Neural progenitor cell (in vitro differentiated cells): ENCODE results near the gene KCNE4. TPM values are rescaled to one million over a fixed set of nuclear protein-coding genes. Genes with fewer than 3 reads are reported as not detected.

ENCODE experiments used
- DNase-seq: peaks from one replicate; pipeline ENCODE4 v3.0.0-alpha.2; 2016; ENCODE audit warnings: low spot score
- H2AFZ ChIP-seq: fragments of 200-600 bp; sonication (generic); replicated peaks from 2 replicates; pipeline ENCODE4 v1.6.1; 2016; ENCODE audit warnings: antibody characterized with exemption
- H3F3A ChIP-seq: fragments of 200-600 bp; sonication (generic); 2 replicates; pipeline ENCODE4 v1.6.1; 2016; ENCODE audit warnings: antibody characterized with exemption, low read depth
- H3K27ac ChIP-seq: fragments of 200-600 bp; sonication (generic); 2 replicates; pipeline ENCODE4 v1.5.1; 2016; ENCODE audit warnings: mild to moderate bottlenecking
- H3K27me3 ChIP-seq: fragments of 200-600 bp; sonication (generic); 2 replicates; pipeline ENCODE4 v1.6.1; 2016; ENCODE audit warnings: mild to moderate bottlenecking, moderate library complexity
- H3K36me3 ChIP-seq: fragments of 200-600 bp; sonication (generic); 2 replicates; pipeline ENCODE4 v1.5.1; 2016
- H3K4me1 ChIP-seq: fragments of 200-600 bp; sonication (generic); 2 replicates; pipeline ENCODE4 v1.6.1; 2016; ENCODE audit warnings: mixed run types
- H3K4me2 ChIP-seq: fragments of 200-600 bp; sonication (generic); 2 replicates; pipeline ENCODE4 v1.6.1; 2016
- H3K4me3 ChIP-seq: fragments of 200-600 bp; sonication (generic); 2 replicates; pipeline ENCODE4 v1.5.1; 2016
- H3K79me2 ChIP-seq: fragments of 200-600 bp; sonication (generic); 2 replicates; pipeline ENCODE4 v1.6.1; 2016; ENCODE audit warnings: low read depth
- H3K9ac ChIP-seq: fragments of 200-600 bp; sonication (generic); 2 replicates; pipeline ENCODE4 v1.6.1; 2016
- H3K9me3 ChIP-seq: fragments of 200-600 bp; sonication (generic); 2 replicates; pipeline ENCODE4 v1.5.1; 2016; ENCODE audit warnings: low read depth
- H4K20me1 ChIP-seq: fragments of 200-600 bp; sonication (generic); 2 replicates; pipeline ENCODE4 v1.6.1; 2016; ENCODE audit warnings: low read depth
- H3K27ac Mint-ChIP-seq: 3 replicates; pipeline ENCODE4 v1.8.0; 2021; ENCODE audit warnings: mixed read lengths
- H3K27me3 Mint-ChIP-seq: 2 replicates; pipeline ENCODE4 v1.8.0; 2022; ENCODE audit warnings: low read depth, mild to moderate bottlenecking, inconsistent platforms, moderate library complexity, mixed read lengths; ENCODE audit not compliant: insufficient read depth
- H3K36me3 Mint-ChIP-seq: 3 replicates; pipeline ENCODE4 v1.8.0; 2021; ENCODE audit warnings: mixed read lengths
- H3K4me1 Mint-ChIP-seq: 3 replicates; pipeline ENCODE4 v1.8.0; 2021; ENCODE audit warnings: mixed read lengths
- H3K4me3 Mint-ChIP-seq: 3 replicates; pipeline ENCODE4 v1.8.0; 2021; ENCODE audit warnings: mild to moderate bottlenecking, moderate library complexity, mixed read lengths
- H3K9me3 Mint-ChIP-seq: 3 replicates; pipeline ENCODE4 v1.8.0; 2020; ENCODE audit warnings: mixed read lengths
- CTCF ChIP-seq: fragments of 200-600 bp; sonication (generic); IDR thresholded peaks from 2 replicates; pipeline ENCODE4 v1.5.1; 2017; ENCODE audit warnings: antibody characterized with exemption, mild to moderate bottlenecking
- EZH2 ChIP-seq: fragments of 200-600 bp; sonication (generic); IDR thresholded peaks from 2 replicates; pipeline ENCODE4 v1.6.1; 2017; ENCODE audit warnings: antibody characterized with exemption, mild to moderate bottlenecking, moderate library complexity
- EZH2phosphoT487 ChIP-seq: fragments of 200-600 bp; sonication (generic); IDR thresholded peaks from 2 replicates; pipeline ENCODE4 v1.6.1; 2017; ENCODE audit warnings: antibody characterized with exemption
- total RNA-seq: library from RNA; depleted of rRNA; stranded (reverse); fragments of >200 nt; gene quantifications from 2 replicates; pipeline ENCODE4 v1.2.3, GENCODE V29; 2015; ENCODE audit warnings: low replicate concordance

KCNE4 gene
- total RNA-seq, 1 donor from 2014 or later = not detected

DNA sequence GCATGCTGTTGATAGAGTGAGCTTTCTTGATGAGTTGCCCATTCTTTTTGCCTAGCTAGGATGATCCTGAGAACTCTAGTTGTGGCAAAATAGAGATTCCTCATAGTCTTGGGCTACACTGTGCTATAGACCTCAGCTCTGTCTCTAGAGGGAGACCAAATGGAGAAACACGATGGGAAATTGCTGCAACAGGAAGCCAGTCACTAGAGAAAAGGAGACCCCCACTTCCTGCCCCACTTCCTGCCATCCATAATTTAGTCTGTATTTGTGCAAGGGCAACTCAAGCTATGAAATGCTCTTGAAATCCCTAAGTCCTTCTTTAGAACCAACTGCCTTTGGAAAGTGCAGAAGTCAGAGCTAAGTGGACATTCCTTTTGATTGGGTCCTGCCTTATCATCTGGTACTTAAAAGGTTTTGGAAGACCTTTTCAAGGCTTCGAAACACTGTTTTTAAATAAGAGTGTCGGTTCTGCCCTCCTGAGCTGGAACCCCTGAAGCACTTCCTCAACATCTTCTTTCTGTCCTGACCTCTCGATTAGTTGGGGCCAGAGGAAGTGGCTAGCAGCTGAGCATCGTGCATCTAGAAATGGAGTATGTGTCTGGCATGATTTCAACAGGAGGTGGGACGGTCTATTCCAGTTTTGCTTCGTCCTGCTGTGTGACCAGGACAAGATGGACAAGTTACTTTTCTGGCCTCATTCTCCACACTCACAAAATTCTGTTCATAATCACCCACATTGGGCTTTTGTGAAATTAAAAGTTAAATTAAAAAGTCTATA is 8.6 kb upstream of the KCNE4 start:
- Histone ChIP-seq H3K4me1 (peaks cover 8% of the 10 kb centered on the region), H3K9ac (no peak overlapping the region), H4K20me1 (no peaks in the 10 kb centered on the region), H3K4me2 (no peak overlapping the region), H3F3A (peaks cover 8% of the 10 kb centered on the region), H2AFZ (no peak overlapping the region), H3K36me3 (no peaks in the 10 kb centered on the region), H3K79me2 (no peaks in the 10 kb centered on the region), H3K9me3 (no peaks in the 10 kb centered on the region), H3K27ac (no peak overlapping the region), H3K27me3 (no peaks in the 10 kb centered on the region), H3K4me3 (no peak overlapping the region)
- TF ChIP-seq EZH2 (no peak), CTCF (no peak), EZH2phosphoT487 (no peak)
- Mint-ChIP-seq H3K4me1 (peaks cover 30% of the 10 kb centered on the region), H3K9me3 (no peaks in the 10 kb centered on the region), H3K36me3 (no peaks in the 10 kb centered on the region), H3K27ac (no peak overlapping the region), H3K4me3 (no peak overlapping the region), H3K27me3 (peaks cover 2% of the 10 kb centered on the region)
- no peak for DNase-seq

GRCh38 chr2:223044092-223044836 is 7.7 kb upstream of the KCNE4 start:
- no peaks in the 10 kb centered on the region for H4K20me1 ChIP-seq
- no peak overlapping the region for H3K27ac Mint-ChIP-seq
- H3K4me3 ChIP-seq = no peak overlapping the region
- H3K9ac ChIP-seq = no peak overlapping the region
- no peak overlapping the region for H3K4me3 Mint-ChIP-seq
- peaks cover 25% of the 10 kb centered on the region for H3K4me1 Mint-ChIP-seq
- no peak overlapping the region for H3K27ac ChIP-seq
- no peaks in the 10 kb centered on the region for H3K36me3 Mint-ChIP-seq
- no peak for DNase-seq
- no peak overlapping the region for H3K4me2 ChIP-seq
- no peaks in the 10 kb centered on the region for H3K79me2 ChIP-seq
- no peak overlapping the region for H2AFZ ChIP-seq
- TF ChIP-seq CTCF (no peak), EZH2phosphoT487 (no peak), EZH2 (no peak)
- H3F3A ChIP-seq = no peaks in the 10 kb centered on the region
- H3K9me3 ChIP-seq = no peaks in the 10 kb centered on the region
- peaks cover 2% of the 10 kb centered on the region for H3K27me3 Mint-ChIP-seq
- no peaks in the 10 kb centered on the region for H3K36me3 ChIP-seq
- H3K9me3 Mint-ChIP-seq = no peaks in the 10 kb centered on the region
- H3K4me1 ChIP-seq = no peaks in the 10 kb centered on the region
- H3K27me3 ChIP-seq = no peaks in the 10 kb centered on the region

DNA sequence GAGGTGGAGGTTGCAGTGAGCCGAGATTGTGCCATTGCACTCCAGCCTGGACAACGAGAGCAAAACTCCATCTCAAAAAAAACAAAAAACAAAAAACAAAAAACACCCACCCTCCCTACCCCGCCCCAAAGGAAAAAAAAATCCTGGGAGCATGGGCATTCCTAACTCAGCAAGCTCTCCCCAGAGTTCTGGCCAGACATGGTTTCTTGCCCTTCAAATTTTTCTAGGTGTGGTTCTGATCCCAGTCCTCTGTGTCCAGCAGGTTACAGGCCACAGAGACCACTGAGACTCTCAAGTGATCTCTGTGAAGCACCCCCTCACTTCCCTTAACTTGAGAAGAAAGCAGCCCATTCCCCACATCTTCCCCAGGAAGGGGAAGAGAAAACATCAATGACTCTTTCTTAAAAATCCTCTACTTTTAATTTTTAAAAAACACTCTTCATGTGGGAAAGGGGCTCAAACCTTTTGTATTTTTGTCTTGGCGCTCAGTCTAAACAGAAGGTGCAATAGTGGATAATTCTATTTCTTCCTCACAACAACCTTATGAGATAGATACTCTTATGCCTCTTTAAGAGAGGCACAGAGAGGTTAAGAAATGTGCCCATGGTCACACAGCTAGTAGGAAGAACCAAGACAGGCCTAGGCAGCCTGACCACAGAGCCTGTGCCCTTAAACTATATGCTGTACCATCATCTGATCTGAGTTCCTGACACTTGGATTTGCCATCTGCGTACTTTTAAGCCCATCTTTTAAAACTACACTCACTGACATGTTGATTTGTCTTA is 6.9 kb upstream of the KCNE4 start:
- H3K79me2 ChIP-seq = no peaks in the 10 kb centered on the region
- H3K4me1 Mint-ChIP-seq = peaks cover 25% of the 10 kb centered on the region
- no peak overlapping the region for H3K4me2 ChIP-seq
- H3K27me3 Mint-ChIP-seq = peaks cover 2% of the 10 kb centered on the region
- H3F3A ChIP-seq = no peaks in the 10 kb centered on the region
- H3K27ac Mint-ChIP-seq = peak overlapping the region; percentile 25
- DNase-seq = no peak
- no peak for TF ChIP-seq EZH2phosphoT487
- no peak for TF ChIP-seq CTCF
- TF ChIP-seq EZH2 = no peak
- H4K20me1 ChIP-seq = no peaks in the 10 kb centered on the region
- H2AFZ ChIP-seq = no peak overlapping the region
- no peak overlapping the region for H3K4me3 Mint-ChIP-seq
- H3K9me3 ChIP-seq = no peaks in the 10 kb centered on the region
- H3K9ac ChIP-seq = no peak overlapping the region
- no peak overlapping the region for H3K4me3 ChIP-seq
- no peaks in the 10 kb centered on the region for H3K27me3 ChIP-seq
- no peaks in the 10 kb centered on the region for H3K9me3 Mint-ChIP-seq
- no peak overlapping the region for H3K27ac ChIP-seq
- H3K36me3 Mint-ChIP-seq = no peaks in the 10 kb centered on the region
- H3K4me1 ChIP-seq = no peaks in the 10 kb centered on the region
- H3K36me3 ChIP-seq = no peaks in the 10 kb centered on the region
